Liver (tissue), 9 donors: Measurements from ENCODE around the gene PLK1. TPM values are rescaled to one million over a fixed set of nuclear protein-coding genes. Genes with fewer than 3 reads are reported as not detected.

Source experiments
- DNase-seq: peaks from one replicate; pipeline ENCODE4 v3.0.0-alpha.2; 2017; ENCODE audit warnings: low spot score
- H3K27ac ChIP-seq, 2 donors: one replicate each; pipeline ENCODE4 v1.7.0; 2013; ENCODE audit warnings: inconsistent platforms in 2 of 2, low read length in 2 of 2, control low read depth in 1 of 2, low read depth in 1 of 2, mild to moderate bottlenecking in 1 of 2
- H3K27me3 ChIP-seq, 4 donors: one replicate each; pipeline versions ENCODE4 v1.6.1 to v1.7.0; 2013; ENCODE audit warnings: low read length in 3 of 4, inconsistent platforms in 1 of 4, mild to moderate bottlenecking in 1 of 4, moderate library complexity in 1 of 4; ENCODE audit not compliant: control insufficient read depth in 4 of 4, insufficient read depth in 4 of 4
- H3K36me3 ChIP-seq, 4 donors: one replicate each; pipeline versions ENCODE4 v1.6.1 to v1.7.0; 2013; ENCODE audit warnings: low read length in 3 of 4, mild to moderate bottlenecking in 3 of 4, low read depth in 1 of 4, moderate library complexity in 1 of 4; ENCODE audit not compliant: control insufficient read depth in 4 of 4, insufficient read depth in 3 of 4
- H3K4me1 ChIP-seq, 4 donors: one replicate each; pipeline versions ENCODE4 v1.6.1 to v1.7.0; 2013; ENCODE audit warnings: low read length in 3 of 4, mild to moderate bottlenecking in 3 of 4, moderate library complexity in 1 of 4; ENCODE audit not compliant: control insufficient read depth in 4 of 4, insufficient read depth in 4 of 4
- H3K4me3 ChIP-seq, 3 donors: one replicate each; pipeline versions ENCODE4 v1.6.1 to v1.7.0; 2013; ENCODE audit warnings: low read length in 3 of 3, control low read depth in 1 of 3, low read depth in 1 of 3, mild to moderate bottlenecking in 1 of 3
- H3K9ac ChIP-seq, 2 donors: one replicate each; pipeline ENCODE4 v1.7.0; 2013; ENCODE audit warnings: low read length in 2 of 2, mild to moderate bottlenecking in 2 of 2, moderate library complexity in 2 of 2, control low read depth in 1 of 2, low read depth in 1 of 2
- H3K9me3 ChIP-seq, 4 donors: one replicate each; pipeline versions ENCODE4 v1.6.1 to v1.7.0; 2013; ENCODE audit warnings: low read length in 3 of 4; ENCODE audit not compliant: control insufficient read depth in 4 of 4
- EGR1 ChIP-seq, 2 donors: IDR thresholded peaks; 2 replicates each; pipeline ENCODE4 v1.6.1; 2016 to 2018; ENCODE audit warnings: antibody characterized with exemption in 2 of 2, low read depth in 2 of 2
- FOXA1 ChIP-seq: IDR thresholded peaks from 2 replicates; pipeline ENCODE4 v1.6.1; 2016; ENCODE audit warnings: antibody characterized with exemption
- FOXA2 ChIP-seq: IDR thresholded peaks from 2 replicates; pipeline ENCODE4 v1.6.1; 2016; ENCODE audit warnings: antibody characterized with exemption
- GABPA ChIP-seq, 2 donors: IDR thresholded peaks in 1 of 2; conservative IDR thresholded peaks in 1 of 2; 2 replicates each; pipeline ENCODE4 v1.6.1; 2016; ENCODE audit warnings: antibody characterized with exemption in 2 of 2, mild to moderate bottlenecking in 1 of 2, moderate library complexity in 1 of 2
- HNF4A ChIP-seq, 2 donors: conservative IDR thresholded peaks; 2 replicates each; pipeline ENCODE4 v1.6.1; 2016; ENCODE audit warnings: antibody characterized with exemption in 2 of 2, mild to moderate bottlenecking in 2 of 2
- HNF4G ChIP-seq: IDR thresholded peaks from 2 replicates; pipeline ENCODE4 v1.6.1; 2016; ENCODE audit warnings: antibody characterized with exemption
- JUND ChIP-seq, 2 donors: IDR thresholded peaks; 2 replicates each; pipeline ENCODE4 v1.6.1; 2016; ENCODE audit warnings: antibody characterized with exemption in 2 of 2
- NR2F2 ChIP-seq: IDR thresholded peaks from 2 replicates; pipeline ENCODE4 v1.6.1; 2016; ENCODE audit warnings: antibody characterized with exemption
- RAD21 ChIP-seq, 2 donors: IDR thresholded peaks; 2 replicates each; pipeline ENCODE4 v1.6.1; 2016; ENCODE audit warnings: antibody characterized with exemption in 2 of 2, mild to moderate bottlenecking in 2 of 2
- RXRA ChIP-seq, 2 donors: IDR thresholded peaks; 2 replicates each; pipeline ENCODE4 v1.6.1; 2017 to 2018; ENCODE audit warnings: antibody characterized with exemption in 2 of 2, mild to moderate bottlenecking in 1 of 2
- SP1 ChIP-seq: IDR thresholded peaks from 2 replicates; pipeline ENCODE4 v1.6.1; 2018; ENCODE audit warnings: antibody characterized with exemption, mild to moderate bottlenecking
- TAF1 ChIP-seq: conservative IDR thresholded peaks from 2 replicates; pipeline ENCODE4 v1.6.1; 2016; ENCODE audit warnings: antibody characterized with exemption, mild to moderate bottlenecking
- YY1 ChIP-seq: IDR thresholded peaks from 2 replicates; pipeline ENCODE4 v1.6.1; 2016; ENCODE audit warnings: antibody characterized with exemption, mild to moderate bottlenecking
- WGBS: extraction: QIAGEN DNeasy Blood & Tissue Kit; methylation state at CpG from one replicate; pipeline ENCODE4 v1.1.7; 2013; 5-methylcytosine and 5-hydroxymethylcytosine counted together
- polyA plus RNA-seq, 2 donors: library from polyadenylated mRNA; stranded (reverse) in 1 of 2; unstranded in 1 of 2; fragments of 200-250 nt in 1 of 2; fragments of >200 nt in 1 of 2; fragmentation: Nextera tagmentation in 1 of 2; extraction: Ambion mirVana in 1 of 2; gene quantifications; one replicate each; pipeline versions ENCODE4 v1.2.1 to v1.2.3, GENCODE V29; 2013 to 2015
- total RNA-seq, 2 donors: library from RNA; depleted of rRNA; stranded (reverse); fragments of >200 nt; gene quantifications; one replicate each; pipeline ENCODE4 v1.2.3, GENCODE V29; 2014
- TF ChIP-seq, protein P1 (sequence below): fragments of 150-350 bp; IDR thresholded peaks from 2 replicates; pipeline ENCODE4 v1.5.1; 2017; ENCODE audit warnings: improper control_type of control experiment, low read depth, low read length; ENCODE audit not compliant: missing input control
- TF ChIP-seq, protein P2 (sequence below): IDR thresholded peaks from 2 replicates; pipeline ENCODE4 v1.6.1; 2016; ENCODE audit warnings: antibody characterized with exemption
- TF ChIP-seq, protein P3 (sequence below): IDR thresholded peaks from 2 replicates; pipeline ENCODE4 v1.6.1; 2016; ENCODE audit warnings: antibody characterized with exemption, mild to moderate bottlenecking
- TF ChIP-seq, protein P4 (sequence below): IDR thresholded peaks from 2 replicates; pipeline ENCODE4 v1.6.1; 2016; ENCODE audit warnings: antibody characterized with exemption
- TF ChIP-seq, protein P5 (sequence below): IDR thresholded peaks from 2 replicates; pipeline ENCODE4 v1.6.1; 2016; ENCODE audit warnings: antibody characterized with exemption
- donor health status: healthy.
- donor health status: healthy.
- donor health status: healthy.
- donor health status: healthy.
- donor health status: healthy.

Gene PLK1
- total and polyA plus RNA-seq, 4 donors = 0.33 to 30.3 (median 2.3) TPM

DNA sequence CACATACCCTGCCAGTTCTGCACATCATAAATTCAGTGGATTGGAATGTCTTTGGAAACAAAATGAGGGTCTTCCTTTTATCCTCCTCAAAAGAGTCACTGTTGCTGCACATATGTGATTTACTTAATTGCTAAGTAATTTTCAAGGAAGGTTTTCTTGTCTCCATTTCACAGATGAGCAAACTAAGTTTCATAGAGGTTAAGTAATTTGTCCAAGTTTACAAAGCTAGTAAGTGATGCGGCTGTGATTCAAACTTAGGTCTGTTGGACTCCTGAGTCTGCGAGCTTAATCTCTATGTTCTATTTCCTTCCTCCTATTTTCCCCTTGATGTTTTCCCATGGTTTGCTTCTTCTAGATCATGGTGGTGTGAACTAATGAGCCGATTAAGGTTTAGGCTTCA is 48.0 kb downstream of the PLK1 start:
- Histone ChIP-seq H3K9me3 (peaks cover 0 to 3% (median 0%) of the 10 kb centered on the region in 4 donors), H3K36me3 (no peaks in the 10 kb centered on the region), H3K27ac (no peak overlapping the region), H3K4me3 (no peak overlapping the region), H3K27me3 (no peaks in the 10 kb centered on the region), H3K4me1 (no peaks in the 10 kb centered on the region), H3K9ac (no peak overlapping the region)
- no peak for DNase-seq
- TF ChIP-seq, protein P1, sequence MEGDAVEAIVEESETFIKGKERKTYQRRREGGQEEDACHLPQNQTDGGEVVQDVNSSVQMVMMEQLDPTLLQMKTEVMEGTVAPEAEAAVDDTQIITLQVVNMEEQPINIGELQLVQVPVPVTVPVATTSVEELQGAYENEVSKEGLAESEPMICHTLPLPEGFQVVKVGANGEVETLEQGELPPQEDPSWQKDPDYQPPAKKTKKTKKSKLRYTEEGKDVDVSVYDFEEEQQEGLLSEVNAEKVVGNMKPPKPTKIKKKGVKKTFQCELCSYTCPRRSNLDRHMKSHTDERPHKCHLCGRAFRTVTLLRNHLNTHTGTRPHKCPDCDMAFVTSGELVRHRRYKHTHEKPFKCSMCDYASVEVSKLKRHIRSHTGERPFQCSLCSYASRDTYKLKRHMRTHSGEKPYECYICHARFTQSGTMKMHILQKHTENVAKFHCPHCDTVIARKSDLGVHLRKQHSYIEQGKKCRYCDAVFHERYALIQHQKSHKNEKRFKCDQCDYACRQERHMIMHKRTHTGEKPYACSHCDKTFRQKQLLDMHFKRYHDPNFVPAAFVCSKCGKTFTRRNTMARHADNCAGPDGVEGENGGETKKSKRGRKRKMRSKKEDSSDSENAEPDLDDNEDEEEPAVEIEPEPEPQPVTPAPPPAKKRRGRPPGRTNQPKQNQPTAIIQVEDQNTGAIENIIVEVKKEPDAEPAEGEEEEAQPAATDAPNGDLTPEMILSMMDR = no peak
- TF ChIP-seq, protein P2, sequence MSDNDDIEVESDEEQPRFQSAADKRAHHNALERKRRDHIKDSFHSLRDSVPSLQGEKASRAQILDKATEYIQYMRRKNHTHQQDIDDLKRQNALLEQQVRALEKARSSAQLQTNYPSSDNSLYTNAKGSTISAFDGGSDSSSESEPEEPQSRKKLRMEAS = no peak
- TF ChIP-seq, protein P3, sequence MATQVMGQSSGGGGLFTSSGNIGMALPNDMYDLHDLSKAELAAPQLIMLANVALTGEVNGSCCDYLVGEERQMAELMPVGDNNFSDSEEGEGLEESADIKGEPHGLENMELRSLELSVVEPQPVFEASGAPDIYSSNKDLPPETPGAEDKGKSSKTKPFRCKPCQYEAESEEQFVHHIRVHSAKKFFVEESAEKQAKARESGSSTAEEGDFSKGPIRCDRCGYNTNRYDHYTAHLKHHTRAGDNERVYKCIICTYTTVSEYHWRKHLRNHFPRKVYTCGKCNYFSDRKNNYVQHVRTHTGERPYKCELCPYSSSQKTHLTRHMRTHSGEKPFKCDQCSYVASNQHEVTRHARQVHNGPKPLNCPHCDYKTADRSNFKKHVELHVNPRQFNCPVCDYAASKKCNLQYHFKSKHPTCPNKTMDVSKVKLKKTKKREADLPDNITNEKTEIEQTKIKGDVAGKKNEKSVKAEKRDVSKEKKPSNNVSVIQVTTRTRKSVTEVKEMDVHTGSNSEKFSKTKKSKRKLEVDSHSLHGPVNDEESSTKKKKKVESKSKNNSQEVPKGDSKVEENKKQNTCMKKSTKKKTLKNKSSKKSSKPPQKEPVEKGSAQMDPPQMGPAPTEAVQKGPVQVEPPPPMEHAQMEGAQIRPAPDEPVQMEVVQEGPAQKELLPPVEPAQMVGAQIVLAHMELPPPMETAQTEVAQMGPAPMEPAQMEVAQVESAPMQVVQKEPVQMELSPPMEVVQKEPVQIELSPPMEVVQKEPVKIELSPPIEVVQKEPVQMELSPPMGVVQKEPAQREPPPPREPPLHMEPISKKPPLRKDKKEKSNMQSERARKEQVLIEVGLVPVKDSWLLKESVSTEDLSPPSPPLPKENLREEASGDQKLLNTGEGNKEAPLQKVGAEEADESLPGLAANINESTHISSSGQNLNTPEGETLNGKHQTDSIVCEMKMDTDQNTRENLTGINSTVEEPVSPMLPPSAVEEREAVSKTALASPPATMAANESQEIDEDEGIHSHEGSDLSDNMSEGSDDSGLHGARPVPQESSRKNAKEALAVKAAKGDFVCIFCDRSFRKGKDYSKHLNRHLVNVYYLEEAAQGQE = no peak
- no peak for TF ChIP-seq NR2F2
- no peak for TF ChIP-seq RXRA (IDR thresholded peaks at IDR 0.05)
- TF ChIP-seq HNF4A (conservative IDR thresholded peaks at IDR 0.05) = no peak
- TF ChIP-seq FOXA2 = no peak
- WGBS = 85% methylated on average over 3 of the region's 3 CpGs

DNA sequence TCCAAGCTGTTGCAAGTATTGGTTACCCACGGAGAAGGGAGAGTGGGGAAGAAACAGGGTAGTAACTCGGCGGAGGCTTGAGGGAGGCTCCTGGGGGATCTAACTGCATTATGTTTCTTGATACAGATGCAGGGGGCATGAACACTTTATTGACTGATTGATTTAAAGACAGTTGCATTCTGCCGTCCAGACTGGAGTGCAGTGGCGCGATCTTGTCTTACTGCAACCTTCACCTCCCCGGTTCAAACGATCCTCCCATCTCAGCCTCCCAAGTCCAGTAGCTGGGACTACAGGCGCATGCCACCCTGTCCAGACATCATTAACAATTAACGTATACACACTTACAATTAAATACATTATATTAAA is 49.4 kb downstream of the PLK1 start:
- TF ChIP-seq, protein P1 = no peak
- TF ChIP-seq FOXA1 = no peak
- TF ChIP-seq HNF4G = no peak
- TF ChIP-seq, protein P3 = no peak
- TF ChIP-seq, protein P4, sequence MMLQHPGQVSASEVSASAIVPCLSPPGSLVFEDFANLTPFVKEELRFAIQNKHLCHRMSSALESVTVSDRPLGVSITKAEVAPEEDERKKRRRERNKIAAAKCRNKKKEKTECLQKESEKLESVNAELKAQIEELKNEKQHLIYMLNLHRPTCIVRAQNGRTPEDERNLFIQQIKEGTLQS = no peak
- no peak for TF ChIP-seq JUND (IDR thresholded peaks at IDR 0.05)
- no peak for TF ChIP-seq RAD21 (IDR thresholded peaks at IDR 0.05)
- no peak for TF ChIP-seq EGR1 (IDR thresholded peaks at IDR 0.05; ENCODE audit: low read depth in 2 of 2)
- TF ChIP-seq TAF1 = no peak
- TF ChIP-seq FOXA2 = no peak
- TF ChIP-seq YY1 = no peak
- no peak for TF ChIP-seq RXRA (IDR thresholded peaks at IDR 0.05)
- TF ChIP-seq, protein P2 = no peak
- TF ChIP-seq SP1 = no peak
- TF ChIP-seq HNF4A (conservative IDR thresholded peaks at IDR 0.05) = no peak
- TF ChIP-seq, protein P5, sequence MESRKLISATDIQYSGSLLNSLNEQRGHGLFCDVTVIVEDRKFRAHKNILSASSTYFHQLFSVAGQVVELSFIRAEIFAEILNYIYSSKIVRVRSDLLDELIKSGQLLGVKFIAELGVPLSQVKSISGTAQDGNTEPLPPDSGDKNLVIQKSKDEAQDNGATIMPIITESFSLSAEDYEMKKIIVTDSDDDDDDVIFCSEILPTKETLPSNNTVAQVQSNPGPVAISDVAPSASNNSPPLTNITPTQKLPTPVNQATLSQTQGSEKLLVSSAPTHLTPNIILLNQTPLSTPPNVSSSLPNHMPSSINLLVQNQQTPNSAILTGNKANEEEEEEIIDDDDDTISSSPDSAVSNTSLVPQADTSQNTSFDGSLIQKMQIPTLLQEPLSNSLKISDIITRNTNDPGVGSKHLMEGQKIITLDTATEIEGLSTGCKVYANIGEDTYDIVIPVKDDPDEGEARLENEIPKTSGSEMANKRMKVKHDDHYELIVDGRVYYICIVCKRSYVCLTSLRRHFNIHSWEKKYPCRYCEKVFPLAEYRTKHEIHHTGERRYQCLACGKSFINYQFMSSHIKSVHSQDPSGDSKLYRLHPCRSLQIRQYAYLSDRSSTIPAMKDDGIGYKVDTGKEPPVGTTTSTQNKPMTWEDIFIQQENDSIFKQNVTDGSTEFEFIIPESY = no peak
- no peak for TF ChIP-seq NR2F2
- TF ChIP-seq GABPA (IDR thresholded peaks at IDR 0.05 in 1 of 2, conservative IDR thresholded peaks at IDR 0.05 in 1 of 2) = no peak
- Histone ChIP-seq H3K36me3 (no peaks in the 10 kb centered on the region), H3K9me3 (peaks cover 0 to 1% (median 0%) of the 10 kb centered on the region in 4 donors), H3K27me3 (no peaks in the 10 kb centered on the region), H3K27ac (no peak overlapping the region), H3K4me3 (no peak overlapping the region), H3K9ac (no peak overlapping the region), H3K4me1 (no peaks in the 10 kb centered on the region)
- WGBS = 58% methylated on average over 10 of the region's 10 CpGs
- DNase-seq = no peak
